NOMO-1 treated with DMSO at 0.1 percent for 48 hours (cell line): Measurements from ENCODE around the gene WDR35.

Experiments
- DNase-seq: peaks from one replicate; lab custom pipeline; 2025; ENCODE audit not compliant: unreplicated experiment; lab: John Stamatoyannopoulos, UW

Gene WDR35

DNA sequence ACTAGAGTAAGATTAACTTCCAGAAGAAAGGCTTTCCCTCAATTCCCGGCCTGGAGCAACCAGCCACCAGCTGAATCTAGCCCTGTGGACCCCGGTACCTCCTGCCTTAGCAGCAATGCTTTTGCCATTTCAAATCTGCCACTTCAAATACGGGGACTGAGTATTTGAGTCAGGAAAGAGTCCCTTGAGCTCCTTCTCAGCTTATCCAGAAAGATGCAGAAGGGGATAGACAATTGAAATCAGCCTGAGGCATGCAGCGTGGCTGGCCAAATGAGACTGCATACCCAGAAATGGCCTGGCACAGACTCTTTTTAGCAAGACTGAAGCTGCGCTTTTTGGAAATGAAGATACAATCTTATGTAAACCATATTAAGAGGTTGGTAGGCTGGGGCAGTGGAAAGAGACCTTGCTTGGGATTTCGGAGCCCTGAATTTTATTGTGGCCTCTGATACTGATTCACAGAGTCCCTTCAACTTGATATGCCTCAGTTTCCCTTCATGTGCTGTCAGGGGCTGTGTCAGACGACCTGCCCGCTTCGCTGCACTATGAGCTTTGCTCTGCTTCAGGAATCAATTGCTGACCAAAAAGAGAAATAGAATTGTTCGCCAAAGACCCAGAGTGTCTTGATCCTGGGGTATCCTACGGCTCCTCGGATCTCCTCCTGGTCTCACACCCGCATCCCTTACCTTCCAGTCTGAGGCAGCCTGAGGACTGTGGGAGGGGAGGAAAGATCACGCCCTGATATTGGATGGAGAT, 21.5 kb upstream of the WDR35 start:
- DNase-seq = no peak

DNA sequence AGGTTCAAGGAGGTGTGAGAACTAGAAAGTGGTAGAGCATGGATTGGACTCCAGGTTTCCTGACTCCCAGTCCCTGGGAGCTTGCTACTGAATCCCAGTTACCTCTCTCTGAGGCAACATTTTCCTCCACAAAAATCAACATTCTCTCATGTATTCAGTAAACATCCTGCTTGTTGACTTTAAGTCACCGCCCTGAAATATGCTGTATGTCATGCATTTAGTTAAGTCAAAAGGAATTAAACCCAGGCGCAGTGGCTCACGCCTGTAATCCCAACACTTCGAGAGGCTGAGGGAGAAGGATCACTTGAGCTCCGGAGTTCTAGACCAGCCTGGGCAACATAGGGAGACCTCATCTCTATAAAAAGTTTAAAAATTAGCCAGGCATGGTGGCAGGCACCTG, 18.8 kb upstream of the WDR35 start:
- DNase-seq = no peak

DNA sequence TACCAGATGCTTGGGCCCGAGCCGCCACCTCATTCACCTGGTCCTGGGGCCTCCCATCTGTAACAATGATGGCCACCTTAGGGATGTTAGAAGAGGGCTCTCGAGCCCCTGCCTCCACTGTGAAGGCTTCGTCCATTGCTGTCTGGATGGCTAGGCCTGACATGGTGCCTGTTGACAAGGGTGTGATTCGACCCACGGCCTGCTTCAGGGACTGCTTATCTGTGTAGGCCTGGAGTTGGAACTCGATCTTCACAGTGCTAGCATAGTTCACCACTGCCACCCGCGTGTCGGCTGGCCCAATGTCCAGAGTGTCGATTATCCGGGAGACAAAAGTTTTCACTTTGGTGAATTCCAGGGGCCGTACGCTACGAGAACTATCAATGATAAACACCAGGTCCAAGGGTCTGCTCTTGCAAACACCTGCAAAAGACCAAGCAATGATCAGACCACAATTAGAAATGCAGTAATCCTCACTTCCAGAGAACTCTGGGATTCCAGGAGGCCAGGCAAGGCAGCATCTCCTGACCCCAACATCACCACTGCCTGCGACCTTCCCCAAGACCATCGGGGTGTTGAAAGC, 16.1 kb upstream of the WDR35 start:
- no peak for DNase-seq

DNA sequence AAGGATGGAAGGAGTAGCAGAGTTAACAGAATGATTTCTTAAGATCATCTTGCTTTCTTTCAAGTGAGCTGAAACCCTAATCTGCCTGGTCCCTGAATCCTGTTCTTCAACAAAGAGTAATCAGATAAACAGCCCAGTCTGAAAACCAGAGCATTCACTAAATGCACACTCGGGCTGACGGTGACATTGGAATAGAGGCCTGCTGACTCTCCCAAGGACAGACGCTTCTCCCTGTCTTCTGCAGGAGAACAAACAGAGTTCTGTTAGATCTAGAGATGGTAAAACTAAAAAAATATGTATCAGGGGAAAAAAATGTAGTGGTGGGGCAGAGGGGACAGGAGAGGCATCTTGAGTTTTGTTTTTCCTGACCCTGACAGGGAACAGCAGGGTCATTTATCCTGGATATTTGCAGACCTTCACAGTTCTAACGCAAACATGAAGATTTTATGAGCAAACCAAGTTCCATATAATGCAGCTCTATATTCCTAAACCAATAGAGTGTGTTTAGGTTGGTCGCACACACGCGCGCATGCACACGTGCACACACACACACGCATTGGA, 15.2 kb upstream of the WDR35 start:
- DNase-seq = no peak

DNA sequence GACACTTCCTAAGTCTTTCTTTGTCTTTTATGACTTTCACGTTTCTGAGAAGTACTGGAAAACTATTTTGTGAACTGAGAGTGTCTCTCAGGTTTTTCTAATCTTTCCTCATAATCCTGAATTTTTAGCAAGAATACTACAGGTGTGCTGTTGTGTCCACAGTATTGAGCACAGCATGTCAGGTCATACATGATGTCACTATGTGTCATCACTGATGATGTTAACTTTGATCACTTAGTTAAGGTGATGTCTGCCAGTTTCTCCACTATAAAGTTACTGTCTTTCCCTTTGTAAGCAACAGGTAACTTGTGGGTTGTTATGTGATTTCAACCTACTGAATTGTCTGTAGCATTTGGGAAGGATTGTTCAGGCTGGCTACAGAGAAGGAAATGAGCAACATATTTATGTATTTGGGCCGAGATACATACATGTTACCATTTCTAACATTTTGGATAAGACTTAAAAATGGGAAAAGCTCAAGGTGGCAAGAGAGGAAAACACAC, 11.5 kb upstream of the WDR35 start:
- no peak for DNase-seq

DNA sequence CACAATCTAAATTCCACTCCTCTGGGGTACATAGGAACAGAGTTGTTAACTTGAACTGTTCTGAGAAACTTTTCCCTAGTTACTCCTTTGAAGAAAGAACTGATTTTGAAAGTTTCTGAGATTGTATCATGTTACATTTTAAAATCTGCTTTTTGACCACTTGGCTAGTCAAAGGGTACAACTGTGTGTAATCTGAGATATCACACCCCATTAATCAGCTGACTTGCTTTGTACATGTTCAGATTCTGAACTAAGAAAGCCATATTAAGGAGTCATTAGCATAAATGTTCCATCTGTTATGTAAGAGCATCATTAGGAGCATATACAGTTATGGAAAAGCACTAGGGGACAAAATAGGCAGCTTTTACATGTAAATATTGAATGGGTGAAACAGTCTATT, 3.8 kb upstream of the WDR35 start:
- DNase-seq = no peak

- DNase-seq = no peak
These were observed 2.0 kb upstream of the WDR35 start for GRCh38 chr2:19991895-19992294.

DNA sequence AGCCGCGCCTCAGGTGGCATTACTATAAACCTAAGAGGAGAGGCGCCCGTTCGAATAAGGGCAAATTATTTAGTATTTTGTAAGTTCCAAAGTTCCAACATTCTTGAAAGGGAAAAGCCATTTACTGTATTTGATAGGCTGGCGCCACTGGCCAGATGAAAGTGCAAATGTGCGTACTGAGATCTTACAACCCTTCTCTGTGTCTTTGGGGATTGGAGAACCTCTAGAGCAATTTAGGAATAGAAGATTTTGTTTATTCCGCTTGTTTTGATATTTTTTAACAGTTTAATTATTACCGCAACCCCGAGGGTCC, 467 bp upstream of the WDR35 start:
- no peak for DNase-seq

GRCh38 chr2:19989342-19989666, 601 bp downstream of the WDR35 start:
- DNase-seq = no peak

- no peak for DNase-seq
These were observed 1.3 kb downstream of the WDR35 start for GRCh38 chr2:19988600-19988999.

GRCh38 chr2:19987936-19988335, 2.0 kb downstream of the WDR35 start:
- DNase-seq = peak; percentile 59

GRCh38 chr2:19982268-19982667, 7.6 kb downstream of the WDR35 start:
- DNase-seq = no peak

- DNase-seq = no peak
These were observed 10.0 kb downstream of the WDR35 start for GRCh38 chr2:19979932-19980331.

DNA sequence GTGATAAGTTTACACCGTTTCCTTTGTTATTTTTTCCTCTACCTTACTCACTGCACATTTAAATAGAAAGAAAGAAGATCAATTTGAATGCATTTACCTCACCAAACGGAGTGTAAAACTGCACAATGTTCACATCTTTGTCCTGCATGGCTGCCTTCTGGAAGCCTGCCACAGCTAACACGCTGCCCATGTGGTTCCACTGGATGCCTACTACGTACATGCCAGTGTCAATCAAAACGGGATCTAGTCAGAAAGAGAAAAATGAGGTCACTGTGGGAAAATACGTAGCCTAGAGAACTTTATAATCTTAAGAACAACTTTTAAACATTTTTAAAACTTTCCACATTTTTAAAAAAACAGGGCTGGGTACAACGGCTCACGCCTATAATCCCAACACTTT, 16.4 kb downstream of the WDR35 start:
- no peak for DNase-seq

DNA sequence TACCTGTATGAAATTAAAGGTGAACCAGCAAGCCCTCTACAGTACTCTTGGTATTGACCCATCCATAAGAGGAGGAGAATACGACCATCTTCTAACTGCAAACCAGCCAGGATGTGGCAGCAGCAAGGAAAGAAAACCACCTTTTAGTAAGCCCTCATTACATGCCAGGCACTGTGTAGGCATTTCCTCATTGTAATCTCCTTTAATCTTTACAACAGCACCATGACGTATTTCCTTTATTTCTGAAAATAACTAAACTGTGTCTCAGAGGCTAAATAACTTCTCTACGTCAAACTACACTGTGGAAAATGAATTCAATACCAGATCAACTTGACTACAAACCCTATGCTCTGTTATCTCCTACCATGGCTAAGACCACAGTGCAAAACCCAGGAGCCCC, 18.2 kb downstream of the WDR35 start:
- no peak for DNase-seq

- DNase-seq = no peak
These were observed 26.5 kb downstream of the WDR35 start for GRCh38 chr2:19963386-19963785.

- peak; percentile 73 for DNase-seq
These were observed 34.1 kb downstream of the WDR35 start for GRCh38 chr2:19955544-19956422.

DNA sequence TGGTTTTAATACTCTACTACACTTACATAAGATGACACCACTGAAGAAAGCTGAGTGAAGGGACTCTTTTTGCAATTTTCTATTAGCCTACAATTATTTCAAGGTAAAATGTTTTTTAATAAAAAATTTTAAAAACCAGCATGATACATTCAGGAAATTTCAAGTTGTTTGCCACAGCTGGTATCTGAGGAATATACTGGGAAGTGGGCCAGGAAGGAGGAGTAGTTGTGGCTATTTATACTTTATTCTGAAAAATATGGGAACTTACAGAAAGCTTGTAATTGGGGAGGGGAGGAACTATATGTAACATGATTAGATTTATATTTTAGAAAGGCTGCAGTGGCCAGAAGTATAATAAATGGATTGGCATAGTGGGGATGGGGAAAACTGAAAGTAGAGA, 40.8 kb downstream of the WDR35 start:
- no peak for DNase-seq

DNA sequence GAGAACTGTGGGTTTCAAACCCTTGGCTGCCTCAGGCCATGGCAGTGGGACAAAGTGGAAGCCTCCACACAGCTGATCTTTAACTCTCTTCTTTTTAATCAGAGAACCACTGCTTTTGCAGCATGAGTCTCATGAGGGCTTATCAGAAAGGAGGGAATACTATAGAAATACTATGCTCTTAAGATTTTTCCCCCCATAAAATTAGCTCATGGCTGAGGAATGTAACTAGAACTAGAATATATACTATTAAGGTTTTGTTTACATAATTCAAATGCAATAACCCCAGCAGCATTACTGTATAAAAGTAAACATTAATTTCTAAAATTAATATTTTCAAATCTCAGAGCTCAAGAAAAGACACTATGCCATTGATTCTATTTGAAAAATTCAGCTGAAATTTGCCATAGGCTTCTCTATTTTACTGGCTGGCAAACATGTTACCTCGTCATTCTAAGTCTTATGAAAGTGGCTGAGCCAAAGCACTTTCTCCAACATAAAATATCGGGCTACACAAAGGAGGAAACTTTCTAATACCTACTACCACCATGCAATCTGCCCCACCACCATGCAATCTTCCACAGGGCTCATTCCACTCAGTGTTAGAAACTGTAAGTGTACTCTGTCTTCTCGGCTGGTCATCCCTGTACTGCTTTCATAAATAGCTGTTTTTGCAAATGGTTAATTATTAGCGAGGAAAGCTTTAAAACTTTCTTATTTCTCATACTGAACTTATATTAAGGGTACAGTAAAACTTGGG, 42.5 kb downstream of the WDR35 start:
- no peak for DNase-seq

GRCh38 chr2:19944205-19944845, 45.6 kb downstream of the WDR35 start:
- no peak for DNase-seq

DNA sequence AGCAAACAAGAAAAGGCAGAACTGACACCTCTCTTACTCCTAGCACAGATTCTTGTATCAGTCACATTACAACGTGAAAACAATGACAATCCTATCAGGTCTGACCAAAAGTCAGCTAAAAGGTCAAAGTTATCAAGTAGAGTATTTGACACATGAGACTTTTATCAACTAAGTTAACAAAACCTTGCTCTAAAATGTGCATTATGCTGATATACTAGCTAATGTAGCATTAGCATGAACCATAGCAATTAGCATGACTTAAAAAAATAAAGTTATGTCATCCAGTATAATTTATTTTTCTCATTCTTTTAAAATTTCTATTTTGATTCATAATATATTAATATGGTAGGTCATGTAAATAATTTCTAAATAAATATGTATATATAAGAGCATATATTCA, 46.7 kb downstream of the WDR35 start:
- no peak for DNase-seq
